K562 (cell line): Measurements from ENCODE around the gene LCE1F. TPM values are rescaled to one million over a fixed set of nuclear protein-coding genes. Genes with fewer than 3 reads are reported as not detected.

Source experiments
- ATAC-seq: fragments of 200-7000 bp; cut with Tn5 transposase; 3 replicates; pipeline ENCODE4 v1.9.1; 2020; ENCODE audit warnings: moderate library complexity
- BruUV-seq: library from RNA; stranded (reverse); fragments of 400-500 nt; replicated peaks from 2 replicates; lab custom pipeline; 2021; lab: Mats Ljungman, UMichigan
- CTCF ChIA-PET: fragments of 300-600 bp; formaldehyde crosslinking; extraction: SDS; loops from one replicate; lab custom pipeline; 2021; ENCODE audit warnings: low intra/inter-chr PET ratio; lab: Yijun Ruan, JAX
- POLR2A ChIA-PET: fragments of 300-600, 350-650 bp; sonication (Branson Sonifier 250); formaldehyde crosslinking; extraction: SDS; loops from one replicate; lab custom pipeline; 2021; ENCODE audit warnings: antibody characterized with exemption, inconsistent platforms; lab: Yijun Ruan, JAX
- DNase-seq, 4 experiments: peaks; one replicate each; pipeline versions ENCODE4 v3.0.0 to v3.0.0-alpha.2; 2011 to 2018; ENCODE audit warnings: low spot score in 3 of 4, mixed read lengths in 3 of 4; ENCODE audit errors: extremely low read depth in 1 of 4
- FAIRE-seq: peaks from 2 replicates; lab custom pipeline; 2011; peaks lifted over from hg19 to GRCh38; lab: Jason Lieb, UNC
- H2AFZ ChIP-seq: 2 replicates; pipeline ENCODE4 v1.6.0; 2011; ENCODE audit warnings: low read depth, low read length, control low read depth, inconsistent platforms
- H3K27ac ChIP-seq: fragments of 200-600 bp; 3 replicates; pipeline ENCODE4 v1.8.0; 2011; ENCODE audit warnings: low read depth, mild to moderate bottlenecking, control low read depth, inconsistent platforms, low read length, moderate library complexity, mixed read lengths; ENCODE audit errors: extremely low read depth
- H3K27me3 ChIP-seq, 2 experiments: fragments of 300-600 bp in 1 of 2; 2 replicates in 1 of 2; 3 replicates in 1 of 2; pipeline versions ENCODE4 v1.6.0 to v1.8.0; 2011; ENCODE audit warnings: inconsistent platforms in 2 of 2, low read length in 2 of 2, mild to moderate bottlenecking in 1 of 2, mixed read lengths in 1 of 2, moderate library complexity in 1 of 2; ENCODE audit not compliant: control insufficient read depth in 2 of 2, insufficient read depth in 2 of 2
- H3K36me3 ChIP-seq: fragments of 300-600 bp; 3 replicates; pipeline ENCODE4 v1.8.0; 2011; ENCODE audit warnings: mild to moderate bottlenecking, low read length, inconsistent platforms; ENCODE audit not compliant: control insufficient read depth, insufficient read depth
- H3K4me1 ChIP-seq, 2 experiments: fragments of 200-600 bp in 1 of 2; replicated peaks in 1 of 2; 2 replicates in 1 of 2; 3 replicates in 1 of 2; pipeline versions ENCODE4 v1.5.1 to v1.8.0; 2011; ENCODE audit warnings: inconsistent platforms in 2 of 2, low read length in 2 of 2, mild to moderate bottlenecking in 1 of 2, mixed read lengths in 1 of 2, moderate library complexity in 1 of 2; ENCODE audit not compliant: control insufficient read depth in 2 of 2, insufficient read depth in 2 of 2
- H3K4me2 ChIP-seq: 2 replicates; pipeline ENCODE4 v1.6.1; 2011; ENCODE audit warnings: low read length, control low read depth, inconsistent platforms, mixed read lengths; ENCODE audit not compliant: insufficient read depth
- H3K4me3 ChIP-seq: fragments of 200-600 bp; sonication (generic), shearing (Covaris generic); 2 replicates; pipeline ENCODE4 v1.5.1; 2016; ENCODE audit warnings: control low read depth, inconsistent platforms
- H3K79me2 ChIP-seq: fragments of 200-600 bp; 3 replicates; pipeline ENCODE4 v1.8.0; 2011; ENCODE audit warnings: low read length, inconsistent platforms; ENCODE audit not compliant: control insufficient read depth, insufficient read depth
- H3K9ac ChIP-seq, 2 experiments: 2 replicates each; pipeline versions ENCODE4 v1.6.0 to v1.6.1; 2011; ENCODE audit warnings: low read depth in 2 of 2, low read length in 2 of 2, control low read depth in 1 of 2, inconsistent platforms in 1 of 2, mild to moderate bottlenecking in 1 of 2, mixed read lengths in 1 of 2; ENCODE audit not compliant: insufficient read depth in 1 of 2
- H3K9me1 ChIP-seq: one replicate; pipeline ENCODE4 v1.6.0; 2011; ENCODE audit warnings: inconsistent platforms, mild to moderate bottlenecking, low read length, moderate library complexity; ENCODE audit not compliant: control insufficient read depth, insufficient read depth
- H3K9me3 ChIP-seq: replicated peaks from 2 replicates; pipeline ENCODE4 v1.5.1; 2011; ENCODE audit warnings: low read depth, low read length, inconsistent platforms; ENCODE audit not compliant: control insufficient read depth, insufficient read depth
- H4K20me1 ChIP-seq: replicated peaks from 2 replicates; pipeline ENCODE4 v1.6.1; 2011; ENCODE audit warnings: low read length, inconsistent platforms, mixed read lengths; ENCODE audit not compliant: control insufficient read depth, insufficient read depth
- ATF6 ChIP-seq: sonication (generic); formaldehyde crosslinking; IDR thresholded peaks from 2 replicates; pipeline ENCODE4 v1.4.0; 2020; ENCODE audit warnings: mild to moderate bottlenecking, missing genetic modification reagents
- ATF7 ChIP-seq: fragments of 450-650 bp; IDR thresholded peaks from 2 replicates; pipeline ENCODE4 v1.7.1; 2014; ENCODE audit warnings: mild to moderate bottlenecking, moderate library complexity
- CBFB ChIP-seq: sonication (generic); formaldehyde crosslinking; IDR thresholded peaks from 2 replicates; pipeline ENCODE4 v1.4.0; 2020; ENCODE audit warnings: mild to moderate bottlenecking, missing genetic modification reagents
- CREB3 ChIP-seq: fragments of 450-650 bp; conservative IDR thresholded peaks from 2 replicates; pipeline ENCODE4 v1.6.1; 2016; ENCODE audit warnings: missing genetic modification characterization, low read depth, mild to moderate bottlenecking, missing compliant biosample characterization, moderate library complexity
- DPF2 ChIP-seq: fragments of 450-650 bp; IDR thresholded peaks from 2 replicates; pipeline ENCODE4 v1.6.1; 2016
- GTF2F1 ChIP-seq: IDR thresholded peaks from 2 replicates; pipeline ENCODE4 v1.6.1; 2011; ENCODE audit warnings: low read depth, low read length, improper control_type of control experiment
- HEY1 ChIP-seq: fragments of 250-450 bp; sonication (Bioruptor Pico); IDR thresholded peaks from 2 replicates; pipeline ENCODE4 v1.5.0; 2020; ENCODE audit warnings: mild to moderate bottlenecking, moderate library complexity, borderline replicate concordance
- HNRNPLL ChIP-seq: fragments of 200-400 bp; formaldehyde crosslinking; IDR thresholded peaks from 2 replicates; pipeline ENCODE4 v1.6.1; 2017; ENCODE audit warnings: low read length, low read depth, mild to moderate bottlenecking; ENCODE audit not compliant: poor library complexity, severe bottlenecking
- MECOM ChIP-seq: fragments of 250-450 bp; sonication (Bioruptor Pico); IDR thresholded peaks from 2 replicates; pipeline ENCODE4 v1.8.0; 2022; ENCODE audit warnings: inconsistent platforms
- NR0B1 ChIP-seq: fragments of 450-650 bp; IDR thresholded peaks from one replicate; pipeline ENCODE4 v1.6.1; 2018; ENCODE audit warnings: mild to moderate bottlenecking, moderate library complexity; ENCODE audit not compliant: partially characterized antibody
- SRF ChIP-seq, 2 experiments: fragments of 250-450, 450-650 bp in 1 of 2; sonication (Bioruptor Pico) in 1 of 2; sonication (generic) in 1 of 2; formaldehyde crosslinking; IDR thresholded peaks; 2 replicates each; pipeline versions ENCODE4 v1.5.0 to v1.5.1; 2020 to 2022; ENCODE audit warnings: mild to moderate bottlenecking in 1 of 2, missing genetic modification reagents in 1 of 2
- YY1 ChIP-seq, 3 experiments: IDR thresholded peaks; 2 replicates each; pipeline ENCODE4 v1.6.1; 2011; ENCODE audit warnings: low read length in 2 of 3, mild to moderate bottlenecking in 2 of 3, moderate library complexity in 2 of 3, borderline replicate concordance in 1 of 3, control low read depth in 1 of 3, low read depth in 1 of 3; ENCODE audit not compliant: insufficient read depth in 3 of 3, insufficient replicate concordance in 2 of 3, control insufficient read depth in 1 of 3, insufficient read length in 1 of 3; ENCODE audit errors: extremely low read depth in 1 of 3
- ZBTB5 ChIP-seq: fragments of 450-650 bp; IDR thresholded peaks from 2 replicates; pipeline ENCODE4 v1.6.1; 2017; ENCODE audit warnings: antibody characterized with exemption
- ZFPM2 ChIP-seq: fragments of 250-450 bp; sonication (Bioruptor Pico); IDR thresholded peaks from 2 replicates; pipeline ENCODE4 v1.5.1; 2022; ENCODE audit warnings: mild to moderate bottlenecking
- WGBS: fragments of 100-300 bp; shearing (Covaris generic); methylation state at CpG from one replicate; pipeline ENCODE4 v1.1.6; 2016; ENCODE audit warnings: low coverage, mixed read lengths; ENCODE audit not compliant: insufficient coverage; ENCODE audit errors: missing lambda C conversion rate; 5-methylcytosine and 5-hydroxymethylcytosine counted together
- in situ Hi-C: fragments of 300-500 bp; cut with MboI; formaldehyde crosslinking; loops from 4 replicates; pipeline ENCODE4 v1.15.0; 2018; ENCODE audit warnings: inconsistent platforms, mixed read lengths
- intact Hi-C: fragments of 100-400 bp; cut with micrococcal nuclease; formaldehyde crosslinking; loops from 2 replicates; pipeline ENCODE4 v1.14.2; 2022
- polyA plus RNA-seq, 8 experiments: library from polyadenylated mRNA; depleted of rRNA in 4 of 8; stranded (reverse) in 5 of 8; unstranded in 3 of 8; fragments of >200 nt; fragmentation: Nextera tagmentation in 2 of 8; fragmentation: Illumina TruSeq in 1 of 8; extraction: Ambion mirVana in 2 of 8; extraction: Trizol in 1 of 8; gene quantifications; 2 replicates each; pipeline versions ENCODE4 v1.2.1 to v1.2.3, GENCODE V29; 2011 to 2014; ENCODE audit warnings: inconsistent platforms in 1 of 8, missing spikeins in 1 of 8
- total RNA-seq, 7 experiments: library from RNA; depleted of rRNA in 6 of 7; stranded (reverse); fragments of >200 nt in 6 of 7; fragmentation: Illumina TruSeq in 2 of 7; extraction: Trizol in 2 of 7; gene quantifications; 2 replicates each; pipeline versions ENCODE4 v1.2.1 to v1.2.3, GENCODE V29; 2011 to 2021; ENCODE audit warnings: low replicate concordance in 1 of 7

Gene LCE1F
- total and polyA plus RNA-seq, 9 of the 15 experiments (the other 6 are each of a cell fraction or from before 2014, with no cell fraction given), result not detected

- Histone ChIP-seq H2AFZ (no peak within 1 kb of the TSS), H3K9me3 (no peaks in the 10 kb centered on the region), H3K9me1 (no peaks in the 10 kb centered on the region), H3K27ac (no peak within 1 kb of the TSS)
- CTCF ChIA-PET, result no interaction called here
- no peak for ATAC-seq
- WGBS, result 0% methylated on average over 3 of the region's 3 CpGs
- in situ Hi-C loops, result no loop called here
- TF ChIP-seq HNRNPLL (no peak), GTF2F1 (no peak), SRF (CRISPR knock-in tag; IDR thresholded peaks at IDR 0.05) (no peak), DPF2 (no peak), CBFB (CRISPR knock-in tag) (no peak), ATF7 (no peak), MECOM (no peak), HEY1 (CRISPR knock-in tag) (no peak), CREB3 (tag) (no peak), ATF6 (CRISPR knock-in tag) (no peak), ZBTB5 (no peak), YY1 (IDR thresholded peaks at IDR 0.05; ENCODE audit: borderline replicate concordance in 1 of 3, control insufficient read depth in 1 of 3, extremely low read depth in 1 of 3, insufficient read depth in 3 of 3, insufficient read length in 1 of 3, insufficient replicate concordance in 2 of 3, low read depth in 1 of 3, low read length in 2 of 3) (no peak), ZFPM2 (CRISPR knock-in tag) (no peak), NR0B1 (no peak)
- TF ChIP-seq, all 486 proteins: peak for 0
- no peak within 1 kb of the TSS for H3K4me2 ChIP-seq
- no peak within 1 kb of the TSS for H3K9ac ChIP-seq
- no TSS peak for BruUV-seq
- H3K4me3 ChIP-seq, result no peak within 1 kb of the TSS
- DNase-seq (no peak), FAIRE-seq (no peak)
- no peaks in the 10 kb centered on the region for H3K27me3 ChIP-seq
- H3K4me1 ChIP-seq, result no peaks in the 10 kb centered on the region
- intact Hi-C loops, result no loop called here
- no peaks in the 10 kb centered on the region for H4K20me1 ChIP-seq
- H3K79me2 ChIP-seq, result no peaks in the 10 kb centered on the region
- POLR2A ChIA-PET, result interaction anchor here (1.0 kb wide), 1 partner anchor 119 kb away, joined by 3 read pairs; no protein-coding TSS in a partner anchor
- no peaks in the 10 kb centered on the region for H3K36me3 ChIP-seq
These were observed 31.6 kb downstream of the LCE1F start, which contains the start of gene LCE1C for GRCh38 chr1:152806576-152806975. Gene LCE1C, minus strand, starts transcription at chr1:152806651. Its CDS starts 1,173 bp downstream, at chr1:152805478.
